ENCODE measurements around the gene YES1.
A peak's percentile ranks its signal among the peaks of the same experiment; 100 is the strongest.

Gene YES1

GRCh38 chr18:811892-812375 lies at the start of gene YES1:
Gene YES1 (minus strand): TSS chr18:812242. CDS start chr18:756827, 55,415 bp downstream.
- no peak for DNase-seq (ENCODE audit: low read depth, low spot score)

GRCh38 chr18:857986-858385 lies 45.9 kb upstream of the YES1 start:
- DNase-seq (ENCODE audit: low read depth, low spot score): no peak

GRCh38 chr18:853471-853870 lies 41.4 kb upstream of the YES1 start:
- no peak for DNase-seq (ENCODE audit: low read depth, low spot score)

- DNase-seq (ENCODE audit: low read depth, low spot score): no peak
These were observed 38.9 kb upstream of the YES1 start for GRCh38 chr18:850960-851359.

GRCh38 chr18:849021-849420 lies 37.0 kb upstream of the YES1 start:
- no peak for DNase-seq (ENCODE audit: low read depth, low spot score)

- DNase-seq (ENCODE audit: low read depth, low spot score): no peak
These were observed 36.2 kb upstream of the YES1 start for GRCh38 chr18:848062-848861.

GRCh38 chr18:845152-845819 lies 33.2 kb upstream of the YES1 start:
- DNase-seq (ENCODE audit: low read depth, low spot score): peak; percentile 53

GRCh38 chr18:841647-842370 lies 29.8 kb upstream of the YES1 start:
- no peak for DNase-seq (ENCODE audit: low read depth, low spot score)

- DNase-seq (ENCODE audit: low read depth, low spot score): no peak
These were observed 28.5 kb upstream of the YES1 start for GRCh38 chr18:840516-840915.

- DNase-seq (ENCODE audit: low read depth, low spot score): no peak
These were observed 28.0 kb upstream of the YES1 start for GRCh38 chr18:840023-840408.

- peak; percentile 90 for DNase-seq (ENCODE audit: low read depth, low spot score)
These were observed 27.4 kb upstream of the YES1 start for GRCh38 chr18:839224-840022.

GRCh38 chr18:837922-838321 lies 25.9 kb upstream of the YES1 start:
- peak; percentile 26 for DNase-seq (ENCODE audit: low read depth, low spot score)

GRCh38 chr18:834082-834720 lies 22.2 kb upstream of the YES1 start:
- no peak for DNase-seq (ENCODE audit: low read depth, low spot score)

- no peak for DNase-seq (ENCODE audit: low read depth, low spot score)
These were observed 21.2 kb upstream of the YES1 start for GRCh38 chr18:833197-833596.

GRCh38 chr18:832085-832681 lies 20.1 kb upstream of the YES1 start:
- no peak for DNase-seq (ENCODE audit: low read depth, low spot score)

- peak; percentile 58 for DNase-seq (ENCODE audit: low read depth, low spot score)
These were observed 18.4 kb upstream of the YES1 start for GRCh38 chr18:830315-830901.

GRCh38 chr18:829432-829831 lies 17.4 kb upstream of the YES1 start:
- no peak for DNase-seq (ENCODE audit: low read depth, low spot score)

GRCh38 chr18:827093-827677 lies 15.1 kb upstream of the YES1 start:
- no peak for DNase-seq (ENCODE audit: low read depth, low spot score)

GRCh38 chr18:825891-826585 lies 14.0 kb upstream of the YES1 start:
- no peak for DNase-seq (ENCODE audit: low read depth, low spot score)
